Panc1 (cell line): ENCODE data around the gene P2RY12. TPM values are rescaled to one million over a fixed set of nuclear protein-coding genes. Genes with fewer than 3 reads are reported as not detected.

Experiments used
- ATAC-seq: fragments of 200-7000 bp; cut with Tn5 transposase; 2 replicates; pipeline ENCODE4 v1.9.1; 2020; ENCODE audit warnings: mild to moderate bottlenecking, moderate library complexity
- BruUV-seq: library from RNA; stranded (reverse); fragments of 400-500 nt; replicated peaks from 2 replicates; lab custom pipeline; 2021; lab: Mats Ljungman, UMichigan
- CTCF ChIA-PET: fragments of 300-600 bp; sonication (Branson Sonifier 250); formaldehyde crosslinking; loops from one replicate; lab custom pipeline; 2022; ENCODE audit warnings: antibody characterized with exemption; lab: Charles Lee
- POLR2A ChIA-PET: fragments of 300-600 bp; sonication (Branson Sonifier 250); formaldehyde crosslinking; loops from one replicate; lab custom pipeline; 2022; ENCODE audit warnings: antibody characterized with exemption; lab: Charles Lee
- DNase-seq: peaks from one replicate; pipeline ENCODE4 v3.0.0-alpha.2; 2010; ENCODE audit warnings: low read depth, low spot score
- H3K27ac ChIP-seq: 2 replicates; pipeline ENCODE4 v1.5.1; 2011; ENCODE audit warnings: mild to moderate bottlenecking, low read length, inconsistent platforms
- H3K27me3 ChIP-seq: fragments of 200-500 bp; sonication (Bioruptor generic); 2 replicates; pipeline ENCODE4 v1.6.0; 2014; ENCODE audit warnings: low read length, inconsistent platforms; ENCODE audit not compliant: control insufficient read depth, insufficient read depth
- H3K36me3 ChIP-seq: fragments of 200-500 bp; sonication (Bioruptor generic); 2 replicates; pipeline ENCODE4 v1.5.1; 2014; ENCODE audit warnings: inconsistent platforms, mild to moderate bottlenecking, low read length, moderate library complexity; ENCODE audit not compliant: control insufficient read depth, insufficient read depth
- H3K4me1 ChIP-seq: 2 replicates; pipeline ENCODE4 v1.5.1; 2011; ENCODE audit warnings: inconsistent platforms, mild to moderate bottlenecking, low read length, moderate library complexity; ENCODE audit not compliant: control insufficient read depth, insufficient read depth
- H3K4me3 ChIP-seq, 2 experiments: 2 replicates each; pipeline ENCODE4 v1.5.1; 2011 to 2012; ENCODE audit warnings: low read depth in 2 of 2, low read length in 2 of 2, mild to moderate bottlenecking in 2 of 2, inconsistent platforms in 1 of 2, moderate library complexity in 1 of 2
- H3K9me3 ChIP-seq: fragments of 200-500 bp; sonication (Bioruptor generic); 2 replicates; pipeline ENCODE4 v1.5.1; 2014; ENCODE audit warnings: low read depth, mild to moderate bottlenecking, inconsistent platforms, low read length, moderate library complexity; ENCODE audit not compliant: control insufficient read depth, insufficient read depth
- POLR2AphosphoS5 ChIP-seq: IDR thresholded peaks from 2 replicates; pipeline ENCODE4 v1.6.1; 2012; ENCODE audit warnings: mild to moderate bottlenecking, low read depth, low read length, moderate library complexity
- SIN3A ChIP-seq: IDR thresholded peaks from 2 replicates; pipeline ENCODE4 v1.6.1; 2012; ENCODE audit warnings: low read depth, mild to moderate bottlenecking, low read length, moderate library complexity, borderline replicate concordance; ENCODE audit not compliant: insufficient read depth
- TCF7L2 ChIP-seq: IDR thresholded peaks from 2 replicates; pipeline ENCODE4 v1.6.1; 2011; ENCODE audit warnings: mild to moderate bottlenecking, low read depth, low read length, inconsistent platforms
- in situ Hi-C: cut with HindIII; loops from 2 replicates; pipeline ENCODE4 v1.10.0; 2016; ENCODE audit warnings: low sequenced_read_pairs, low pct_unique_long_range_greater_than_20kb
- intact Hi-C: fragments of 100-400 bp; cut with micrococcal nuclease; formaldehyde crosslinking; loops from one replicate; pipeline ENCODE4 v1.10.0; 2022; ENCODE audit not compliant: unreplicated experiment
- total RNA-seq: library from RNA; stranded (reverse); gene quantifications from one replicate; pipeline ENCODE4 v1.2.1, GENCODE V29; 2021; ENCODE audit not compliant: unreplicated experiment
- TF ChIP-seq, protein P1 (sequence below): fragments of 450-650 bp; IDR thresholded peaks from 2 replicates; pipeline ENCODE4 v1.5.1; 2017; ENCODE audit warnings: mild to moderate bottlenecking
- TF ChIP-seq, protein P2 (sequence below), 2 experiments: IDR thresholded peaks; 2 replicates each; pipeline ENCODE4 v1.6.1; 2011 to 2012; ENCODE audit warnings: low read depth in 2 of 2, control low read depth in 1 of 2, low read length in 1 of 2, mild to moderate bottlenecking in 1 of 2, moderate library complexity in 1 of 2; ENCODE audit not compliant: insufficient read depth in 1 of 2

P2RY12 gene
- total RNA-seq, 1 experiment from 2014 or later, result not detected

DNA sequence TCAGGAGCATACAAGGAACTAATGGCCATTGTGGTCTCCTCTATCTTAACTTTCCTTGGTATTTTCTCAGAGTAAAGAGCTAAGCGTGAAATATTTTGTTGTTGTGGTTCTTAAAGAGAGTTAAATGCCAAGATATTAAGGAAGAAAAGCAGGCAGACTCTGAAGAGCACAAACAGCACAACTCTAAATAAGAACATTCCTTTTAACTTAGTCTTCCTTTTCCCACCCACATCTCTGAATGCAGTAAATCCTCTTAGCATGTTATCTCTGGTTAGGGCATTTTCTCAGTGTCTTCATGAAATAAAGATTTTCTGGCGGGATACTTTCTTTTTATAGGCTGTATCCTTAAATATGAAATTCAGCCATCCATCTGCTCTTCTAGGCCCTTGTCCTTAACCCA lies 69.4 kb downstream of the P2RY12 start:
- Histone ChIP-seq H3K4me1 (no peaks in the 10 kb centered on the region), H3K27me3 (no peaks in the 10 kb centered on the region), H3K4me3 (no peak overlapping the region), H3K36me3 (no peaks in the 10 kb centered on the region), H3K9me3 (no peaks in the 10 kb centered on the region), H3K27ac (no peak overlapping the region)
- ATAC-seq (no peak), DNase-seq (no peak)
- in situ Hi-C loops, result no loop called here
- POLR2A ChIA-PET, result no interaction called here
- intact Hi-C loops, result no loop called here
- no TSS peak for BruUV-seq
- CTCF ChIA-PET, result no interaction called here
- no peak for TF ChIP-seq SIN3A
- TF ChIP-seq POLR2AphosphoS5, result no peak
- TF ChIP-seq, protein P1, sequence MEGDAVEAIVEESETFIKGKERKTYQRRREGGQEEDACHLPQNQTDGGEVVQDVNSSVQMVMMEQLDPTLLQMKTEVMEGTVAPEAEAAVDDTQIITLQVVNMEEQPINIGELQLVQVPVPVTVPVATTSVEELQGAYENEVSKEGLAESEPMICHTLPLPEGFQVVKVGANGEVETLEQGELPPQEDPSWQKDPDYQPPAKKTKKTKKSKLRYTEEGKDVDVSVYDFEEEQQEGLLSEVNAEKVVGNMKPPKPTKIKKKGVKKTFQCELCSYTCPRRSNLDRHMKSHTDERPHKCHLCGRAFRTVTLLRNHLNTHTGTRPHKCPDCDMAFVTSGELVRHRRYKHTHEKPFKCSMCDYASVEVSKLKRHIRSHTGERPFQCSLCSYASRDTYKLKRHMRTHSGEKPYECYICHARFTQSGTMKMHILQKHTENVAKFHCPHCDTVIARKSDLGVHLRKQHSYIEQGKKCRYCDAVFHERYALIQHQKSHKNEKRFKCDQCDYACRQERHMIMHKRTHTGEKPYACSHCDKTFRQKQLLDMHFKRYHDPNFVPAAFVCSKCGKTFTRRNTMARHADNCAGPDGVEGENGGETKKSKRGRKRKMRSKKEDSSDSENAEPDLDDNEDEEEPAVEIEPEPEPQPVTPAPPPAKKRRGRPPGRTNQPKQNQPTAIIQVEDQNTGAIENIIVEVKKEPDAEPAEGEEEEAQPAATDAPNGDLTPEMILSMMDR, result no peak
- TF ChIP-seq TCF7L2, result no peak
- TF ChIP-seq, protein P2, sequence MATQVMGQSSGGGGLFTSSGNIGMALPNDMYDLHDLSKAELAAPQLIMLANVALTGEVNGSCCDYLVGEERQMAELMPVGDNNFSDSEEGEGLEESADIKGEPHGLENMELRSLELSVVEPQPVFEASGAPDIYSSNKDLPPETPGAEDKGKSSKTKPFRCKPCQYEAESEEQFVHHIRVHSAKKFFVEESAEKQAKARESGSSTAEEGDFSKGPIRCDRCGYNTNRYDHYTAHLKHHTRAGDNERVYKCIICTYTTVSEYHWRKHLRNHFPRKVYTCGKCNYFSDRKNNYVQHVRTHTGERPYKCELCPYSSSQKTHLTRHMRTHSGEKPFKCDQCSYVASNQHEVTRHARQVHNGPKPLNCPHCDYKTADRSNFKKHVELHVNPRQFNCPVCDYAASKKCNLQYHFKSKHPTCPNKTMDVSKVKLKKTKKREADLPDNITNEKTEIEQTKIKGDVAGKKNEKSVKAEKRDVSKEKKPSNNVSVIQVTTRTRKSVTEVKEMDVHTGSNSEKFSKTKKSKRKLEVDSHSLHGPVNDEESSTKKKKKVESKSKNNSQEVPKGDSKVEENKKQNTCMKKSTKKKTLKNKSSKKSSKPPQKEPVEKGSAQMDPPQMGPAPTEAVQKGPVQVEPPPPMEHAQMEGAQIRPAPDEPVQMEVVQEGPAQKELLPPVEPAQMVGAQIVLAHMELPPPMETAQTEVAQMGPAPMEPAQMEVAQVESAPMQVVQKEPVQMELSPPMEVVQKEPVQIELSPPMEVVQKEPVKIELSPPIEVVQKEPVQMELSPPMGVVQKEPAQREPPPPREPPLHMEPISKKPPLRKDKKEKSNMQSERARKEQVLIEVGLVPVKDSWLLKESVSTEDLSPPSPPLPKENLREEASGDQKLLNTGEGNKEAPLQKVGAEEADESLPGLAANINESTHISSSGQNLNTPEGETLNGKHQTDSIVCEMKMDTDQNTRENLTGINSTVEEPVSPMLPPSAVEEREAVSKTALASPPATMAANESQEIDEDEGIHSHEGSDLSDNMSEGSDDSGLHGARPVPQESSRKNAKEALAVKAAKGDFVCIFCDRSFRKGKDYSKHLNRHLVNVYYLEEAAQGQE (IDR thresholded peaks at IDR 0.05; ENCODE audit: insufficient read depth in 1 of 2, low read depth in 2 of 2, low read length in 1 of 2), result no peak

DNA sequence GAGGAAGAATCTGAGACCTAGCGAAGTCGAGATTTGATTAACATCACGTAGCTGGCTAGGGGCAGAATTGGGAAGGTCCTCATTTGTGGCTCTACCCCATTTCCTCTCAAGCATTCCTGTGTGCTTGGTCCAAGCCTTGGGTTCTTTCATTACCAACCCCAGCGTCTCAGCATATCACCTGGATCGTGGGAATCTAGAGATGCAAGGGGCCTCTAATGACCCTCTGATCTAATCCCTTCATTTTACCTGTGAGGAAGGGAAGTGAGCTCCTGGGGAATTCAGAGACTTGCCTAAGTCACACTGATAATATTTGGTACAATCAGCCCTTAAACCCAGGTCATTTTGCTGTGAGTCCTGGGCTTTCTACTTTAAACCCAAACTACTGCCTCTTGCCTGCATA lies 70.0 kb downstream of the P2RY12 start:
- H3K4me3 ChIP-seq, result no peak overlapping the region
- H3K36me3 ChIP-seq, result no peaks in the 10 kb centered on the region
- BruUV-seq, result no TSS peak
- no peak overlapping the region for H3K27ac ChIP-seq
- no peaks in the 10 kb centered on the region for H3K9me3 ChIP-seq
- ChIA-PET POLR2A (no interaction called here), CTCF (no interaction called here)
- intact Hi-C loops, result no loop called here
- in situ Hi-C loops, result no loop called here
- H3K4me1 ChIP-seq, result no peaks in the 10 kb centered on the region
- ATAC-seq (no peak), DNase-seq (no peak)
- no peaks in the 10 kb centered on the region for H3K27me3 ChIP-seq
- TF ChIP-seq, protein P1, result no peak
- TF ChIP-seq SIN3A (no peak), TCF7L2 (no peak), POLR2AphosphoS5 (no peak)
- TF ChIP-seq, protein P2 (IDR thresholded peaks at IDR 0.05; ENCODE audit: insufficient read depth in 1 of 2, low read depth in 2 of 2, low read length in 1 of 2), result no peak
